COLO668 (cell line): ENCODE data around the gene NPFFR1.
"Not testable (repeated sequence)": the region's sequence is repeated elsewhere in the genome, so short reads cannot be mapped to it uniquely, and the experiment has no call there.

Experiments
- DNase-seq: peaks from one replicate; lab custom pipeline; 2025; ENCODE audit not compliant: unreplicated experiment; lab: John Stamatoyannopoulos, UW

Gene NPFFR1

DNA sequence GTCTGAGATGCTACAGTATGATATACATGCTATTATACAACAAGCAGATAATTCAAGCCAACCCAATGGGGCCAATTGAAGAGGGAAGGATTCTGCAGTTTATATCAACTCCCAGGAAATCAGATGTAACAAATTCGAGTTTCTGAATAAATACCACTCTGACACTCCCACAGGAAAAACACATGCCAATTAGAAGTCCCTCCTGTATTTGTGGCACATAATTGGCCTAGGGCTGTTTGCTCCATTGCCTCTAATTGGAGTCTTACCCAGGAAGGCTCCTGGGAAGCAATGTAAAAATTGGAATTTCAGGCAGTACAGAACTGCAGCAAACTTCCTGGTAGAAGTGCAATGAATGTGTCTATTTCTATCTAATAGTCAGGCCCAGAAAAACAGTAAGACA lies 55.3 kb downstream of the NPFFR1 start:
- DNase-seq = no peak

DNA sequence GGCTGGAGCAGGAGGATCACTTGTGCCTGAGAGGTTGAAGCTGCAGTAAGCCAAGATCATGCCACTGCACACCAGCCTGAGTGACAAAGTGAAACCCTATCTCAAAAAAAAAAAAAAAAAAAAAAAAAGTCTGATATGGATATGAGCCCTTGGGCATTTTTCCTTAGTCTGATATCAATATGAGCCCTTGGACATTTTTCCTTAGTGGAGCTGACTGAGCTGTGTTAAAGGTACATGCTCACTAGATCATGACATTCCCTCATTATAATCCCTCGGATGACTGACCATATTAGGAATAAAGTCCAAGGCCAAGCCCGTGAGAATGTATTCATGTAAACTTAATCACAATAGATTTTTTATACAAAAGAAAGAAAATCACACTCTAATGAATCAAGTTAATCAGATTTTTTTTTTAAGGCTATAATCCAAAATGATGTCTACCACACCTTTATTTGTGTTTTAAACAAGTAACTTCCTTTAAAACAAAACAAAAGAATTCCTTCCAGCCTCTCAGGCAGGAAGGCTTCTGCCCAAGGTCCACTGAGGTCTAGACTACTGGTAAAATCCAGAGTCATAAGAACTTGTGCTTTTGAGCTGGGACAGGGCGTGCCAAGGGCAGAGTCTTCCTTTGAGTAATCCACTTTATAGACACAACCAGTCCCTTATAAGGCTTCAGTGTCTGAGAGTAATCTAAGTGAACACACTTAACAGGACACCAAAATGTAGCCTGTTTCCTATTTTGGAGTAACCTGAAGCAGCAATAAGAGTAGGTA lies 56.1 kb downstream of the NPFFR1 start:
- no peak for DNase-seq

DNA sequence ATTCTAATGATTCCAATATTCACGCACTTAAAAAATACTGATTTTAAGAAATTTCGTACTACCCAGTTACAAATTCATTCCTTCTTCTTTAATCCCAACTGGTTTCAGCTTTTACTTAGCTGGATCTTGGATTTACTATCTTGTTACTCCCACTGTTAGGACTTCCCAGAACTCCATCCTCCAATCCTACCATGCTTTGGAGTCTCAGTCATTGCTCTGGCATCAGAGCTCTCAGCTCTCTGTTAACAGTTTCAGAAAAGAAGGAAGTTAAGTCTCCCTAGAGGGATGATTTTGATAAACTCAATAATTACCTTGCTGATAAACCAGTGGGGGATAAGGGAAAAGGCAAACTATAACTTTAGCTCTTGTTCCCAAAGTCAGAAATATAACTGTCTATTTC lies 60.1 kb downstream of the NPFFR1 start:
- no peak for DNase-seq

DNA sequence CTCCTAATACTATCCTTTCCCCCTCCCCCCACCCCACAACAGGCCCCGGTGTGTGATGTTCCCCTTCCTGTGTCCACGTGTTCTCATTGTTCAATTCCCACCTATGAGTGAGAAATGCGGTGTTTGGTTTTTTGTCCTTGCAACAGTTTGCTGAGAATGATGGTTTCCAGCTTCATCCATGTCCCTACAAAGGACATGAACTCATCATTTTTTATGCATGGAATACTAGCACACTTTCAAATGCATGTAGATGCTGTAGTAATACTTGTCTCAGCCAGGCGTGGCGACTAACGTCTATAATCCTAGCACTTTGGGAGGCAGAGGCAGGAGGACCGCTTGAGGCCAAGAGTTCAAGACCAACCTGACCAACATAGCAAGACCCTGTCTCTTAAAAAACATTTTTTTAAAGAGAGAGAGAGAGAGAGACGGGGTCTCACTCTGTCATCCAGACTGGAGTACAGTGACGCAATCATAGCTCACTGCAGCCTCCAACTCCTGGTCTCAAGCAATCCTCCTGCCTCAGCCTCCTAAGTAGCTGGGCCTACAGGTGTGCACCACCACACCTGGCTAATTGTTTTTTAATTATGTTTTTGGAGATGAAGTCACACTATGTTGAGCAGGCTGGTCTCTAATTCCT lies 60.9 kb downstream of the NPFFR1 start:
- not testable (repeated sequence) for DNase-seq

DNA sequence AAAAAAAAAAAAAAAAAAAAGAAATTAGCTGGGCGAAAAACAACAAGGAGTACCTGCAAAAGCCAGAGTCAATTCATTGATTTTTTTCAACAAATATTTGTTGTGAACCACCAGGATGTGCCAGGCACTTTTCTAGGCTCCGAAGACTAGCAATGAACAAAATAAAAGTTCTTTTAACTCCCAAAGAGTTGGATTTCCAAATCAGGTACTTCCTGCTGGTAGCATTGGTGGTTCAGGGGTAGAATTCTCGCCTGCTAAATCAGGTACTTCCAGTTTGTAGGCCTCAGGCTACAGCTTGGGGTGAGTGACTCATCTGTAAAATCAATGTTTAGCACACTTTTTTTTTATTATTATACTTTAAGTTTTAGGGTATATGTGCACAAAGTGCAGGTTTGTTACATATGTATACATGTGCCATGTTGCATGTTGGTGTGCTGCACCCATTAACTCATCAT lies 61.4 kb downstream of the NPFFR1 start:
- no peak for DNase-seq

DNA sequence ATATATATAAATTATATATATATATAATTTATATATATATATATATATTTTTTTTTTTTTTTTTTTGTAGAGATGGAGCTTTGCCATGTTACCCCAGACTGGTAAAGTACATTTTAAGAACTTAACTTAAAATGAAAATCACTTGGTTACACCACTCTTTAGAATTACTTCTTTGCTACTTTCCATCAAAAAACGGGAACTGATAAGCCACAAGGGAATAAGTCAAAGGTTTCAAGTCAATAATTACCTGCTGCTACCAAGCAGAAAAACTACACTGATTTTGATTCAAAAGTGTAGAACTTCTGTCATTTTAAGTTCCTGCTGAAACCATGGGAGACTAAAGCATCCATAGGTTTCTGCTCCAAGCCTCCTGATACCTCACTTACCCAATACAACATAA lies 62.8 kb downstream of the NPFFR1 start:
- DNase-seq = no peak

DNA sequence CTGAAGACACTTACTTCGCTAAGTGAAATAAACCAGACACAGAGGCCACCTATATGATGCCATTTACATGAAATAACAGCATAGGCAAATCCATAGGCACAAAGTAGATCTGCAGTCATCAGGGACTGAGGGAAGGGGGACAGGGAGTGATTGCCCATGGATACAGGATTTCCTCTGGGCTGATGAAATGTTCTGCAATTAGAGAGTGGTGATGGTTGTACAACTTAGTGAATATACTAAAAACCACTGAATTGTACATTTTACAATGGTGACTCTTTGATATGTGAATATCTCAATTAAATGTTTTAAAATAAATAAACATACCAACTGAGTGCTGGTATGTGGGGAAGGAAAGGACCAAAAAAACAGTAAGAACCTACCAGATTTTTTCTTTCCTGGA lies 70.9 kb downstream of the NPFFR1 start:
- no peak for DNase-seq

DNA sequence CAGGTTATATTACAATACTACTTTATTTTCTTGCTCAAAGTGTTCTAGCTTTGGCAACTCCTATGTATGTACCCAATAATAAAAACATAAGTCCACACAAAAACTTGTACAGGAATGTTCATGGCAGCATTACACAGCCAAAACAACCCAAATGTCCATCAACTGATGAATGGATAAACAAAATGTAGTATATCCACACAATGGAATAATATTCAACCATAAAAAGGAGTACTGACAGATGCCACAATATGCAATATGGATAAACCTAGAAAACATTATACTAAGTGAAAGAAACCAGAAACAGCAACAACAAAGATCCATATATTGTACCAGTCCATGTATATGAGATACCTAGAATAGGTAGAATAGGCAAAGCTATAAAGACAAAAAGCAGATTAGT lies 71.5 kb downstream of the NPFFR1 start:
- no peak for DNase-seq

DNA sequence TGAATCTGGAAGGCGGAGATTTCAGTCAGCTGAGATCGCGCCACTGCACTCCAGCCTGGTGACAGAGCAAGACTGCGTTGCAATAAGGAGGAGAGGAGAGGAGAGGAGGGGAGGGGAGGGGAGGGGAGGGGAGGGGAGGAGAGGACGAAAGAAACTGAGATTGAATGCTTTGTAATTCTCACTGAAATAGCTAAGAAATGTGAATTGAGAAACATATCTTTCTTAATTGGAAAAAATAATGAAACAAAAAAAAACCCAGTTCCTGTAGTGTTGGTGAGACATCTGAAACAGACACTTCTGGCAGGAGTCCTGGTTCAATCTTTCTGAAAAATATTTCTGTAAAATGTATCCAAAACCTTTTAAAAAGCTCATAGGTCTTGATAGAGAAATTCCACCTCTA lies 77.0 kb downstream of the NPFFR1 start:
- no peak for DNase-seq

DNA sequence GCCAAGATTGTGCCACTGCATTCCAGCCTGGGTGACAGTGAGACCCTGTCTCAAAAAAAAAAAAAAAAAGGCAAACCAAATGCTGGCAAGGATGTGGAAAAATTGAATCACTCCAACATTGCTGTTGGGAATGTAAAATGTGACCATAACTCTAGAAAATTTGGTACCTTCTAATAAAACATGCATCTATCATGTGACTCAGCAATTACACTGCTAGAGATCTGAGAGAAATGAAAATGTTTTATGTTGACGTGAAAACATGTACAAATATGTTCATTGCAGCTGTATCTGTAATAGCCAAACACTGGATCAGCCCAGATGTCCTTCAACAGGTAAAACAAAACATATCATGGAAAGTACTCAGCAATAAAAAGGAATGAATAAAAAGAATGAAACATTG lies 82.7 kb downstream of the NPFFR1 start:
- no peak for DNase-seq

DNA sequence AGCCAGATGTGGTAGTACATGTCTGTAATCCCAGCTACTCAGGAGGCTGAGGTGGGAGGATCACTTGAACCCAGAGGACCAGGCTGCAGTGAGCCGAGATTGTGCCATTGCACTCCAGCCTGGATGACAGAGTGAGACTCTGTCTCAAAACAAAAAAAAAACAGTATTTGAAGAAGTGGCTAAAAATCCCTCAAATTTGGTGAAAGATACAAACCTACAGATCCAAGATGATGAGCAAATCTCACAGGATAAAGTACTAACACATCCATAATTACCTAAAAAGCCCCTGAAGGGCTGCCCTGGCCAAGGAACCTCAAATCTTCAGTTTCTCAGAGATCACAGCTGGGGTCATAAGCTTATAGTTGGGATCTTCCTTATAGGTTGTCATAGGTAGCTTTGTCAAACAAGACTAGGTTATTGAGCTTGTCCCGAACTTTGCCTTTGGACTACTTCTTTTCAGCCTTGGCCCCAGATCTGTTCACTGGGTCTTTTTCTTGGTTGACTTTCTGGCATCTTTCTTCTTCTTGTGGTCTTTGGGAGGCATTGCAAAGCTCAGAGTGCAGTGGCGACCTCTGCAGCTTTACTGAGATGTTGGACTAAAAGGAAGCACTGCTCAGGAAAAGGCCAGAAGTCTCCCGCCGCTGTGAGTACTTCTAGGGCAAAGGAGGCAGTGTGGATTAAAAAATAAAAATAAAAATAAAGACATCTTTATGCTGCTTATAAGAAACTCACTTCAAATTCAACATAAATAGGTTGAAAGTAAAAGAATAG lies 84.9 kb downstream of the NPFFR1 start:
- DNase-seq = no peak
